NCI-H460 (cell line): Measurements from ENCODE around the gene TEAD1. TPM values are rescaled to one million over a fixed set of nuclear protein-coding genes. Genes with fewer than 3 reads are reported as not detected.

Source experiments
- DNase-seq: peaks from one replicate; pipeline ENCODE4 v3.0.0-alpha.2; 2016; ENCODE audit warnings: low read depth; ENCODE audit errors: extremely low read depth
- total RNA-seq: library from RNA; depleted of rRNA; stranded (reverse); fragments of >200 nt; shearing (Covaris generic); gene quantifications from 2 replicates; pipeline ENCODE4 v1.2.3, GENCODE V29; 2014

Gene TEAD1
- total RNA-seq, 1 experiment from 2014 or later, result 123 TPM

DNA sequence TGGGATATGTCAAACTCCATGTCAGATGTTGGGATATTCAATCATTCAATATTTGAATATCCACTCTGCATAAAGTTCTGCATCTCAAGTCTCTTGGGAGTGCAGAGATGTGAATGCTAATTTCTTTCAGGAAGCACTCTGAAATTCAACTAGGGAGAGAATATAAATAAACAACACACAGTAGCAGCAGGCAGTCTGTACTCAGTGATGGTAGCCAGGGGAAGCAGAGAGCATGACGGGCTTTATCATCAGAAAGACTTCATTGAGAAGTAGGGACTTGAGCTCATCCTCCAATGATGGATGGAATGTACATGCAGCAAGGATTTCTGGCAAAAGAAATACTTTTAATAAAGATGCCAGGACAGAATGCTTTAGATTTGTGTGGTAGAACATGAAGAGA is 9.8 kb upstream of the TEAD1 start:
- no peak for DNase-seq

DNA sequence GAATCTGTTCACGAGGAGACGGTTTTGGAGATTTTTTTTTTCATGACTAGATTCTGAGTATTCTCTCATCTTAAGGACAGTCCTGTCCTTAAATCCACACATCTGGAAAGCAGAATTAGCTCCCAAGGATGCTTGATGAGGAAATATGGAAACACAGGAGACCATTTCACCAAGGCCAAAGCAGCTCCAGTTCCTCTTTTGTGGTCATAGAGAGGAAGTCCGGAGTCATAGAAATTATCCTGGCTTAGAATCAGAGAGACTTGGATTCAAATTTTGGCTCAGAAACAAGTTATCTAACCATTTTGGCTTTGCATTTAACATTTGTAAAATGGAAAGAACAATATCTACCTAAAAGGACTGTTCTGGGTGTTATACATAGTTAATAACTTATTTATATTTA is 7.3 kb upstream of the TEAD1 start:
- no peak for DNase-seq

DNA sequence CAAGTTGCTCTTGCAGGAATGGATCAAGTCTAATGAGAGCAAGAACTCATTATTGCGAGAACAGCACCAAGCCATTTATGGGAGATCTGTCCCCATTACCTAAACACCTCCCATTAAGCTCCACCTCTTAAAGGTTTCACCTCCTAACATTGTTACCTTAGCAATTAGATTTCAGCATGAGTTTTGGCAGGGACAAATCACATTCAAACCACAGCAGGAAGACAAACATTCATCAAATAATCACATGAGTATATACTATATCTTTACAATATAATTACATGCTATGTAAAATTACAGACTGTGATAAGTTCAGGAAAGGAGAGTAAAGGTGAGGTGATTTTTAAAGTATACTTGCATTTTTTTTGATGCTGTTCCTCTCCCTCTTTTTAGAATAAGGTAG is 6.6 kb upstream of the TEAD1 start:
- DNase-seq, result no peak

DNA sequence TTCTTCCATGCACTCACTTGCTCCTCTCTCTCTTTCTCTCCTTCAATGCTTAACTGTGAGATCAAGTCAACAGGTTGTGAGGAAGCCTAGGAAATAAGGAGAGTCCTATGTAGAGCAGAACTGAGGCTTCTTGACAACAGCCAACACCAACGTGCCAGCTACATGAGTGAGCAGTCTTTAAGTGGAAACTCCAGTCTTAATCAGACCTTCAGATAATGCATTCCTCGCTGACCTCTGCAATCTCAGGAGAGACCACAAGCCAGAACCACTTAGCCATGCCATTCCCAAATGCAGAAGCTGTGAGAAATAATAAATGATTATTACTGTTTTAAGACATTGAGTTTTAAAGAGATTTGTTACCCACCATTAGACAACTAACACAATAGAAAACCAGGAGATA is 6.1 kb upstream of the TEAD1 start:
- no peak for DNase-seq

DNA sequence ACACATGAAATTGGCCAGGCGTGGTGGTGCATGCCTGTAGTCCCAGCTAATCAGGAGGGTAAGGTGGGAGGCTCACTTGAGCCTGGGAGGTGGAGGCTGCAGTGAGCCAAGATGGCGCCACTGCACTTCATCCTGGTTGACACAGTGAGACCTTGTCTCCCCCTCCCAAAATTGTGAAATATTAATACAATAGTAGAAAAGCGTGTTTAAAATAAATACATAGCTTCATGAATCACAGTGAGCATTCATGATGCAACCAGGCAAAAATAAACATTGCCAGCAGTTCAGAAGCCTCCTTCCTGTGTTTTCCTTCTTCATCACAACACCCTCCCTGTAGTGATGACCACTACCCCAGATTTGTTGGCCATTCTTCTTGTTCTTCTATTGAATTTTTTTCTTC is 4.3 kb upstream of the TEAD1 start:
- DNase-seq, result no peak

DNA sequence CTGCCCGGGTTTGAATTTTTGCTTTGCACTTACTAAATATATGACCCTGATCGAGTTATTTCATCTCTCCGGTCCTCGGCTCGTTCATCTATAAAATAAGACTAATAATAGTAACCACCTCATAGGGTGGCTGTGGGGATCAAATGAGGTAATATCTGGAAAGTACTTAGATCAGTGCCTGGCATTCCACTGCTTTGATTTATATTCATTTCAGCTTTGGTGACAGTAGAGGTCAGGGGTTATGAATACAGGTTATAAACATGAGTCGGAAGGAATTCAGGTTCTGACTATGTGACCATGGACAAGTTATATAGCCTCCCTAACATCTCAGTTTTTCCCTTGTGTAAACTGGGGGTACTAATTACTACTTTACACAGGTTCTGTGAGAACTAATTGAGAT is 2.9 kb upstream of the TEAD1 start:
- DNase-seq, result no peak

DNA sequence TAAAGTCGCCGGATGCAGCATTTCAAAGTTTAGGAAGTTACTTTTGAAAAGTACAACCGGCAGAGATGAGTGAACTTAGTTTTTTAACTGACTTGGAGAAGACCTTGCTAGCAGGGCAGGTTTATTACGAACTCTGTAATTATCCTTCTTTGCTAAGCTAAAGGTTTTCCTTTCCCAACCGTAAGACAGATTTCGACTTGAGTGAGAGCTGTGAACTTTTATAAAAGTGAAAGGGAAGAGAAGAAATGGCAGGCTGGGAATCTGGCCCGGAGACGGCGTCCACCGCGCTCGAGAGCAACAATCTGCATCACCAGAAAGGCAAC is 659 bp upstream of the TEAD1 start:
- no peak for DNase-seq

DNA sequence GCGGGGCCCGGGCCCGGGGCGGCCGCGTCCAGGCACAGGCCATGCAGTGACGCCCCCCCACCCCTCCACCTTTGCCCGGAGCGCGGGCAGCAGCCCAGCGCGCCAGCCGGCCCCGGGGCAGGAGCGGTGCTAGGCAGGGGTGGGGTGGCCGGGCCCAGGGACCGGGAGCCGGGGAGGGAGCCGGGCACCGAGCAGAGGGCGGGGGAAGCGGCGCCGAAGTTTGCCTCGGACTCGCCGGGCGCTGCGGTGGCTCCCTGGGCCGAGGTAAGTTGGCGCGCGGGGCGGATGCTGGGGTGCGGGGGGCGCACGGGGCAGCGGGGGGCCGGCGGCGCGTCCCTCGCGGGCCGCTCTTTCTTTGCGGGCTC is 332 bp downstream of the TEAD1 start:
- DNase-seq, result no peak

DNA sequence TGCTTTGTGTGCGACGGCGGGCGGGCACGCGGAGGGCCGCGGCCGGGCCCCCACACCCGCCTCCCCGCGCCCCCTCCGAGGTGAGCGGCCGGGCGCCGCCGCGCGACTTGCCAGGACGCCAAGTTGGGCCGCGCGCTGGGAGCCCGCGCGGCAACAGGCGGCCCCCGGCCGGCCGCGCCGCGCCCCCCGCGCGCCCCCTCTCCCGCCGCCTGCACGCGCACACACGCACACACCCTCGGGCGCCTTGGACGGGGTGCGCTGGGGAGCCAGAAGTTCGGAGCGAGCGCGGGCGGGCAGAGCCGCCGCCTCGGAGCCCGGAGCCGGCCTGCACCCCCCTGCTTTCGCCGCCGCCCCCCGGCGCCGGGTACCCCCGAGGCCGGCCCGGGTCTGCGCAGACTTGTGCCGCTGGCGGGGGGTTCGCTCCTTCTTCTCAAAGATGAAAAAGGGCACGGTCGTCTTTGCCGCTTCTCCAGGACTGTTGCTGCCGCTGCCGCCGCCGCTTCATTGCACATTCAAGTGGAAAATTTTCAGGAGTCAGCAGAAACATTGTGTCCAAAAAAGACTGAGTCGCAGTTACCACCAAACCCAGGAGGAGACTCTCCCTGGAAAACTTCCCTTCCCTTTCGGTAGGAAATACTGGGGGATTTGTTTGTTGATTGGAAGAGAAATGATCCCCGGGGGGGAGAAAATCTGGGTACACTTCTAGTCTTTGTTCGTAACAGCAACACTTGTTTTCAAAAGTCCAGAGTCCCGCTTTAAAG is 895 bp downstream of the TEAD1 start:
- no peak for DNase-seq

DNA sequence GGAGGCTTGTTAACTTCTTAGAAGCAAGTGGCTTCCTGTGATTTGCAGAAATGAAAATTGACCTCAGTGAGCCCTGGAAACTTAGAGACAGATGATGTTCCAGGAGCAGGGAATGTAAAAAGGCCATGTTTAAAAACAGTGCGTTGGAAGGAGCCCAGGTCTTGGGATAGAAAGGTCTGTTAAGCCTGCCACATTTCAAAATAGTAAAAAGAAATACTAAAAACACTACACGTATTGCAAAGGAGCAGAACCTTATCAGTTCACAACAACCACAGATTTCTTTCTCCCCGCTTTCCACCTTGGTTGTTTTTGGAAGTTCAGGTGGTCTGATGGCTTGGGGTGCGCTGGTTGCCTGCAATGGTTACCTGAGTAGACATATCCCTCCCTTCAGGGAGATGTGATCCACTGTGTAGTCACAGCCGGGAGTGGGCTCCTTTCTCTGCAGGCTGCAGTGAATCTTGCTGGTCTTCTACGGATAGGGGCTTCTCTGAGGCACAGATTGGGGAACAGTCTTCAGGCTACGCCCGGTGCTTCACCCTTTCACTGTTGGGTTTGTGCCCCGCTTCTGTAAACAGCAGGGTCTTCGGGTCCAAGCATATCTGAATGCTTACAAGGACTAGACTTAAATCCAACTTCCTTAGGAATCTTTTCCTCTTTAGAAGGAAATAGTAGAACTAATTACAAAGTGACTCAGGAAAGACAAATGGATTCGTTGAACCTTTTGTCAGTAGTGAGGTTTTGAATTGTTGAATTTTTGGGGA is 1.9 kb downstream of the TEAD1 start:
- DNase-seq, result no peak

DNA sequence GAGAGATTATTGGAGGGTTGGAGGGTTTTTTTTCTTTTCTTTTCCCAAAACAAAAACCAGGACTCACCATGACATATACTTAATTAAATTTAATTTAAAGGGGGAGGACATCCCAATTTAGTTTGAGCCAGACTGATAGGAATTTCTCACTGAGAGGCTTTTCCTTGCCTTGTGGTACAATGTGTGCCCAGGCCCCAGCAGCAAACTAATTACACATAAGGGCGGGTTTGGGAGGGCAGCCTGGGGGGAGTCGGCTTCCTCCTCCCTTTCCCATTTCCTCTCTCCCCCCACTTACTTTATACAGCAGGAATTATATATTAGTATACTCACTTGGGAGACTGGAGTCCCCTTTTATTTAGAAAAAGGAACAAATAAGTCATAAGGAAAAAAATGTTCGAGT is 2.9 kb downstream of the TEAD1 start:
- DNase-seq, result no peak

DNA sequence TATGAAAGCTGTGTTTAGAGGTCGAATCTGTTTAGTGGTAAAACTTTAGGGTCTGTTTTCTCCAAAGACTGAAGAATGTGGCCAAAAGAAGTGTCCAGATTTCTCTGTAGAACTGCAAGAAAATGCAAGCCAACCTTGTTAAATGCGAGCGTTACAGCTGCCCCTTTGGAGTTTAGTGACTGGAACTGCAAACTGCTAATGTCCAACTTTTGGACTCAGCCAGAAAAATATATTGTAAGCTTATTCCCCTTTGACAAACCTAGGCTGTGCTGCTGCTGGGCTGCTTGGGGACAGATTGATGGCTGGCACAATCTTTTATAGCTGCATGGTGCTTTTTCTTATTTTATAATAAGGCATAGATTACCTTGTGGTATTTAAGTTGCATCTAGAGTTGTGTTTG is 3.9 kb downstream of the TEAD1 start:
- DNase-seq, result no peak

DNA sequence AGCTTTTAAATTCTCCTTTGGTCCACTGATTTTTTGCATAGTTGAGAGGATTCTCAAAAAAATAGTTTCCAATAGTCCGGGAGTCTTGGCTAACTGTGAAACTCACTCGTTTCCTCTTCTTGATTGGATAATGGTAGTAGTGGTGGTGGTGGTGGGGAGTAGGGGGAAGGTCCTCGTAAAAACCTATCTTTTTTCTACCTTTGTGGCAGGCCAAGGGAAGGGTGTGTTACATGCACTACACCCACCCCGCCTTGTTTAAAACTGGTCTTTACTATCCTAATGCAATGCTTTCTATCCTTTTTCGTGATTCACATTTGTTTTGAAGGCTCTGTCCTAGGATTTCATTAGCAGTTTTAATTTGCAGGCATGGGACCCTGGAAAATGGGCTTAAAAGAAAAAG is 4.8 kb downstream of the TEAD1 start:
- no peak for DNase-seq

DNA sequence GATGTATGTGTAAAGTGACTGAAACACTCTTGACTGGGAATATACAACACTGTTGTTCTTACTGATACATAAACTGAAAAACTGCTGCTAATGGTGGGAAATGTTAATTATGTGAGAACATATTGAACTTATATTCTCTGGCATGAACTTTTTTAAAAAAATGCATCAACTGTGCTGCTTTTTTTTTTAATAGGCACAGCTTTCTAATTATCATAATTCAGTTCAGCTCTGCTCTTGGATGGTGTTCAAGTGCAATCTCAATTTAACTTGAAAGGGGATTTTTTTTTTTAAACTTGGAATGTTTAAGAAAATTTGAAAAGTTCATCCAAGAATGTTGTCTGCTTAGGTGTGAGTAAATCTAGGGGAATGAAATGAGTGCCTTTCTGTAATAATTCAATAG is 5.2 kb downstream of the TEAD1 start:
- DNase-seq, result no peak

DNA sequence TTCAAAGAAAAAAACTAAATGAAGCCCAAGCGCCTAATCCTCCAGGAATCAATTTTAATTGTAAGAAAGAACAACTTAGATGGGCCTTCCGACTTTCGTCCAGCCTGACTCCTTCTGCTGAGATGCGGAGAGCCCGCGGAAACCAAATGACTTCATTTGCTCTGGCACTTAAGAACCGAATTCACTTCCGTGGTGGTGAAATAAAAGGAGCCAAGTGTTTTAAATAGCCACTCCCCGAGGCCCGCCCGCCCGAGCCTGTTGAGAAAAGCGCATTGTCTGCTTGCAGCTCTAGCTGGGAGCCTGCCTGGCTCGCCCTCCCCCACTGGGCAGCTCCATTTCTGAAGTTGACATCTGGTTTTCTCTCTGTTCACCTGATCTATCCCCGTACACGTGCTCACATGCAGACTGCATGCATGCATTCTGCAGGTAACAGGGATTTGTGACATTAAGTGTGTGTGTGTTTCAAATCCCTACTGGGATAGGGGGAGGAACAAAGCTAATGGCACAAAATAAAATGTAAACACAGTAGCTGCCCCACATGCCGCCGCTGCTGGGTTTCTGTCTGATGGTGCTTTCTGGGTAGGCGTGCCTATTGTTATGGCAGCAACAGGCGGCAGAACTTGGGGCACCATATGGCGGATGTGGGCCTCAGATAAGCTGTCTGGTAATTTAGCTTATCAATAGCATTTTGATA is 6.2 kb downstream of the TEAD1 start:
- DNase-seq, result peak; percentile 80

DNA sequence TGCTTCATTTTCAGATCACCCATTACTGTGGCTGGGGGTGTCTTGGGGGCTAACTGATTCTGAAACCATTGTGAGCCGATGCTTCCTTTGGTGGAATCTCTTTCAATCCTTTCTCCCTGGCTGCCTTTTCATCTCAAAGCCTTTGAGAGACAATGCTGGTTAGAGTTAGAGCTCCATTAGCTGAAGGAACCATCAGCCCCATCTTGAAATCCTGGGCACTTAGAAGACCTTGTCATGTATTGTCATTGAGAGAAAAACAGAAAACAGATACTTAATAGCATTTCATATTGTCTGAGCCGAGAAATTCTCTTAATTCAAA is 6.7 kb downstream of the TEAD1 start:
- no peak for DNase-seq

DNA sequence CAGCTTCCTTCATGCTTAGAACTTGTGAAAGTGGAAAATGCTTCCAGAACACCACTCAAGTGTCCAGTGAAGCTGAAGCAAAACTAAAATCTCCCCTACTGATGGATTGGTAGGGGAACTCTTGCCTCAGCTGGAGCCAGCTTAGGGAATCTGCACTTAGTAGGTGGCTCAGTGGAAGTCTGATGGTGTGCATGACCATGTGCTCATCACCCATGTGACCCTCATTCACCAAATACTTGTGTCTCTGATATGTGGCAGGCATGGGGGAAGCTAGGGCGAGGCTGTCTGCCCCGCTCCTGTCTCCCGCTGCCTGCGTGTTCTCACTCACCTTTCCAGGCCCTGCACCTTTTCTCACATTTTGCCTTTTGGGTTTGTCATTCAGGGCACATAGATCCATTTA is 7.2 kb downstream of the TEAD1 start:
- DNase-seq, result no peak

DNA sequence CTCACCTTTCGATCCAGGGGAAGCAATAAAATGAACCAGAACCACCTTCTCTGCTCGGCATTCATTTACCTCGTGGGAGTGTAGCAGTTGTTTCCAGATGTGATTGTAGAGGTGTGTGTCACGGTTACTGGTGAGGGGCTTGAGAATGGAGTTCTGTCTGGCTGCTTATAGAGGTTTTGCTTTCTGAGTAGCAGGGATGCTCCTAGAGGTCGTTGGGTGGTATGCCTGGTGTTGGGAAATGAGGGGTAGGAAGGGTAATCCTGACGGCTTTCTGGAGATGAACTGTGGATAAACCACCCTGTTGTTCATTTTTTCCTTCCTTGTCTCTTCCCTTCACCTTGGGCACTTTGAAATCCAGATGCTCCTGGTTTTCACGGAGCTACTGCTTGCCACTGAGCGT is 8.1 kb downstream of the TEAD1 start:
- DNase-seq, result no peak

DNA sequence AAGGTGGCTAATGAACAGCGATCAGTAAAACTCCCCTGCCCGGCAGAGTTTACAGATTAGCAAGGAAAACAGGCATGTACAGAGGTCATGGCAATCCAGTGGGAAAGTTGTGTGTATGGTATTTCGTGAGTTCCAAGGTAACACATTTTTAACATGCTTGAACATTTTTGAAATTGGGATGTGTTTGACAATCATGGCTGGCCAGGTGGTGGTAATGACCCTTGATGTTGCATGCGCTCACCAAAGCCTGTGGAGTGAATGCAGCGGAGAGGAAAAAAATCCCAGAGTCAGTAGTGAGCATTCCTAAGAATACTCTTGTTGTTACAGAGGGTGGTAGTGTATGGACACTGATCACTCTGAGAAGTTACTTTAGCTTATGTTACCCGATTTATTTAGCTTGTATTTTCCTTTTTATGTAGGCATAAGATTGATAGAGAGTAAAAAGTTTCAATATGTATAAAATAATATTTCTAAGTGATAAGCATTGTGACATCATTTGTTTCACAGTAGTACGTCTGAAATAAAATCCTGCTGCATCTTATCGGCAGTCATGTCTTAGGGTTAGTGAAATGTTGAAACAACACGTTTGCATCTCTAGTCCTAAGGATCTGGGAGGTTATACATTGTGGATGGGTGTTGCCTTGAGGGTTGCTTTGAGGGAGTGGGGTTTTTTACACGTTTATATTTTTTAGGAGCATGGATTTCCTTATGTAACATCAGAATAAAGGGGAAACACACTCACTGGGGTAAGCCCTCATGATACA is 8.7 kb downstream of the TEAD1 start:
- no peak for DNase-seq

DNA sequence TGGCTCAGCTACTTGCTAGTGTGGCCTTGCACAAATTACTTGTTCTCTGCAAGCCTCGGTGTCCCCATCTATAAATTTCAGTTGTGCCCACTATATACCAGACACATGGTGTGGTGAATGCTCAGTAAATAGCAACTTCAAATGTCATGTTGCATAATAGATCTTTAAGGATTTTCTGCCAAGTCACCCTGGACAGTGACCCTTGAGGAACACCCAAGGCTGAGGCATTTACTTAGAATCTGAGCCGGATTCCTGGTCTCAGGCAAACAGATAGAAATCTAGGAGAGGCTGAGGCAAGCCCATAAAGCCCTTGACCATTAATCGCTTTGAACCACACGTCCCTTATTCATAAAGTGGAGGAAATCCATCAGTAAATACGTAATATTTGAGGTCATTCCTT is 9.7 kb downstream of the TEAD1 start:
- peak; percentile 76 for DNase-seq

DNA sequence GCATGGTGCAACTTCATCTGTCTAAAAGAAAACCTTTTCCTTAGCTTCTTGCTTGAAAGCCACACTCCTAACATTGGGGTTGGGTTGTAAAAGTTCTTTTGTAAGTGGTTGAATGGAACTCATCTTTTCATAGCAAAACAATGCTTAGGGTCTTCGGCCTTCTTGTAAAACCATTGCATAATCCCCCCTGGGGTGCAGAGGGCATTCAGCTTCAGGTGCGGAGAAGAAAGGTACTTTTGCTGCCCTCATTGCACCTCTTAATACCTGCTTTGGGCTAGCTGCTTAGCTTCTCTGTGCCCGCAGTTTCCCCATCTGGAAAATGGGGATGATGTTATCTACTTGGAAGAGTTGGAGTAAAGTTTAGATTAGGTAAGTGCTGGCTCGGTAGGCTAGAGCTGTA is 10.1 kb downstream of the TEAD1 start:
- no peak for DNase-seq

DNA sequence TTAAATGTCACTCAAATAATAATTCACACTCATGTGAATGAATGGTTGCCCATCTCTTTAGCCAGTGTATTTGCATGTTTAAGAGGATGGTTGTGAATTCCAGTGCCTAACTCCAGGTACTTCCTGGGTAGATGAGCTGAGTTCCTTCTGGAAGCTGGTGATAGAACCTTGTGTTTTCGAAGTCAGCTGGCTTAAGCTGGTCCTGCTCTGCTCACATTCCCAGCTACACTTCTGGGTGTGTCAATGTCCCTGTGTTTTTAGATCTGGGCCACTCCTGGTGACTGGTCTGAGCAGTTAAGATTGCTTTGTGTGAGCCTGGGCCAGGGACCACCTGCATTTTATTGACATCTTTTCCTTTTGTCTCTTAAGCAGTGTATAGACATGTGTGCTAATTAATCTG is 10.6 kb downstream of the TEAD1 start:
- DNase-seq, result no peak
